Measurements from ENCODE around the gene KRTAP12-1. TPM values are rescaled to one million over a fixed set of nuclear protein-coding genes. Genes with fewer than 3 reads are reported as not detected.

Gene KRTAP12-1
- total RNA-seq, 1 donor from 2014 or later = not detected

DNA sequence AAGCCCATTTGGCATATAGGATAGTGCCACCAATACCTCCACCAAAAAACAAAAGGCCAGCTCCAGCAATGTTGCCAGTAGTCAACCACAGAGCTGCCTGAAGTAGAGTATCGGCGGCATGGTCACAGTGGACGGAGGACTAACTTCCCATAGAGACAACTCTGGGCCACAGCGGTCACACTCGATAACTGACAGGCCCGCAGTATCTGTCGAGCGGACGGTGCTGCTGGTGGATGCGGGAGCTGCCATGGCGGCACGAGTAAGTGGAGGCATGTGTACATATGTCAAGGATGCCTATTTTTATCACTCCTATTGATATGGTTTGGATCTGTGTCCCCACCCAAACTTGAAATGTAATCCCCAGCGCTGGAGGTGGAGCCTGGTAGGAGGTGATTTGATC lies 4.1 kb downstream of the KRTAP12-1 start:
- FAIRE-seq = peak; percentile 18
- DNase-seq (ENCODE audit: low read depth) = no peak
- Histone ChIP-seq H3K4me3 (ENCODE audit: low read depth, low read length) (no peak overlapping the region), H3K36me3 (ENCODE audit: control insufficient read depth, insufficient read depth, low read length) (no peaks in the 10 kb centered on the region), H3K27me3 (ENCODE audit: control insufficient read depth, insufficient read depth, low read length) (no peaks in the 10 kb centered on the region)
- TF ChIP-seq, protein P1, sequence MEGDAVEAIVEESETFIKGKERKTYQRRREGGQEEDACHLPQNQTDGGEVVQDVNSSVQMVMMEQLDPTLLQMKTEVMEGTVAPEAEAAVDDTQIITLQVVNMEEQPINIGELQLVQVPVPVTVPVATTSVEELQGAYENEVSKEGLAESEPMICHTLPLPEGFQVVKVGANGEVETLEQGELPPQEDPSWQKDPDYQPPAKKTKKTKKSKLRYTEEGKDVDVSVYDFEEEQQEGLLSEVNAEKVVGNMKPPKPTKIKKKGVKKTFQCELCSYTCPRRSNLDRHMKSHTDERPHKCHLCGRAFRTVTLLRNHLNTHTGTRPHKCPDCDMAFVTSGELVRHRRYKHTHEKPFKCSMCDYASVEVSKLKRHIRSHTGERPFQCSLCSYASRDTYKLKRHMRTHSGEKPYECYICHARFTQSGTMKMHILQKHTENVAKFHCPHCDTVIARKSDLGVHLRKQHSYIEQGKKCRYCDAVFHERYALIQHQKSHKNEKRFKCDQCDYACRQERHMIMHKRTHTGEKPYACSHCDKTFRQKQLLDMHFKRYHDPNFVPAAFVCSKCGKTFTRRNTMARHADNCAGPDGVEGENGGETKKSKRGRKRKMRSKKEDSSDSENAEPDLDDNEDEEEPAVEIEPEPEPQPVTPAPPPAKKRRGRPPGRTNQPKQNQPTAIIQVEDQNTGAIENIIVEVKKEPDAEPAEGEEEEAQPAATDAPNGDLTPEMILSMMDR (IDR thresholded peaks at IDR 0.05; ENCODE audit: insufficient read depth, low read length, severe bottlenecking) = no peak

DNA sequence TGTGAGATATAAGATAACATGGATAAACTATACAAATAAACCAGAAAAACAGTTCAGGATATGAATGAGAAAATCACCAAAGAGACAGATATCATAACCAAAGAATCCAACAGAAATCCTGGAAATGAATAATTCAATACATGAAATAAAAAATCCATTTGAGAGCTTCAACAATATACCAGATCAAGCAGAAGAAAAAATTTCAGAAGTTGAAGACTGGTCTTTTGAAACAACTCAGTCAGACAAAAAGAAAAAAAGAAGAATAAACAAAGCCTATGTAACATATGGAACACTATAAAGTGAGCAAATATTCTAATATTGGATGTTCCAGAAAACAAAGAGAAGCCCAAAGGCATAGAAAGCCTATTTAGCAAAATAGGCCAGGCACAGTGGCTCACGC lies 10.1 kb downstream of the KRTAP12-1 start:
- FAIRE-seq (no peak), DNase-seq (ENCODE audit: low read depth) (no peak)
- H3K27me3 ChIP-seq (ENCODE audit: control insufficient read depth, insufficient read depth, low read length) = no peaks in the 10 kb centered on the region
- no peak overlapping the region for H3K4me3 ChIP-seq (ENCODE audit: low read depth, low read length)
- H3K36me3 ChIP-seq (ENCODE audit: control insufficient read depth, insufficient read depth, low read length) = no peaks in the 10 kb centered on the region
- TF ChIP-seq, protein P1 (IDR thresholded peaks at IDR 0.05; ENCODE audit: insufficient read depth, low read length, severe bottlenecking) = no peak

DNA sequence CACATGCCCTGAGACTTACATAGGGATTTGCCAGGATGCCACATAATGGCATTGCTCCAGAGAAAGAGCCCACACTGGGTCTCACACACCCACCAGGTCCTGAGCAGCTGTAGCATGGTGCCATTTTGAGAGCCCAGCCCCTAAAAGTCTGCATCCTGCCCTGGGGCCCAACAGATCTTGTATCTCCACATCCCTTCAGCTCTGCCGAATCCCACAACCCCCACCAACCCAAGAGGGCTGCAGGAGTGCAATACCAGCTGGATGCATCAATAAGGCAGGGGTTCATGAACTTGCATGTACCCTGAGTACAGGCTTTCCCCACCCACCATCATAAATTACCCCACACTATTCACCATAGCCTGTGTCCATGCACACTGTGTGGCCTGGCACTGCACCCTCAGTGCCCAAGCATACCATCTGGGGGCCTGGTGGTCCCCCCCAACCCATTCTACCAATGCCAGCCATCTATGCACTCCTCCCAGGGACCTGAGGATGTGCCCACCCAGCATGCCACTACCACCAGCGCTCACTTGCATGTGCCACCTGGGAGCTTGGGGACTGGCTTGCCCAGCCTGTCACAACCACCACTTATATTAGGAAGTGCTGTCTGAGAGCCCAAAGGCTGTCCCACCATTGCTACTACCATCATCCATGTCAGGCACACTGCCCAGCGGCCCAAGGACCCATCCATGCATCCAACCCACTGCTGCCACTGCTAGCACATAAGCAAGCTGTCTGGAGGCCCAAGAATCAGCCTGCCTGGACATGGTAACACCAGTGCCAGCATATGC lies 11.1 kb downstream of the KRTAP12-1 start:
- TF ChIP-seq, protein P1 (IDR thresholded peaks at IDR 0.05; ENCODE audit: insufficient read depth, low read length, severe bottlenecking) = no peak
- no peaks in the 10 kb centered on the region for H3K27me3 ChIP-seq (ENCODE audit: control insufficient read depth, insufficient read depth, low read length)
- FAIRE-seq (no peak), DNase-seq (ENCODE audit: low read depth) (no peak)
- no peak overlapping the region for H3K4me3 ChIP-seq (ENCODE audit: low read depth, low read length)
- no peaks in the 10 kb centered on the region for H3K36me3 ChIP-seq (ENCODE audit: control insufficient read depth, insufficient read depth, low read length)

DNA sequence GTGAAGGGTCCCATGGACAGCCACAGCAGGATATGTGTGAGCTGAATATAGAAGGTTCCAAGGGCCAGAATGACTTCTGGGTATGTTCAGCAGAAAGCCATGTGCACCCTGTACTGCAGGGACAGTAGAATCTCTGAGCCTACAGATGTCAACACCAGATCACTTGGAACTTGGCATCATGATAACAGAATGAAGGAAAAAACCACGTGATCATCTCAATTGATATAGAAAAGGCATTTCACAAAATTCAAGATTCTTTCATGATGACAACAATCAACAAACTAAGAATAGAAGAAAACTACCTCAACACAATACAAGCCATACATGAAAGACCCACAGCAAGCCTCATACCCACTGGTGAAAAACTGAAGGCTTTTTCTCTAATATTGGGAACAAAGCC lies 14.4 kb downstream of the KRTAP12-1 start:
- no peaks in the 10 kb centered on the region for H3K36me3 ChIP-seq (ENCODE audit: control insufficient read depth, insufficient read depth, low read length)
- TF ChIP-seq, protein P1 (IDR thresholded peaks at IDR 0.05; ENCODE audit: insufficient read depth, low read length, severe bottlenecking) = no peak
- no peak for DNase-seq (ENCODE audit: low read depth)
- no peak for FAIRE-seq
- H3K4me3 ChIP-seq (ENCODE audit: low read depth, low read length) = no peak overlapping the region
- H3K27me3 ChIP-seq (ENCODE audit: control insufficient read depth, insufficient read depth, low read length) = no peaks in the 10 kb centered on the region

DNA sequence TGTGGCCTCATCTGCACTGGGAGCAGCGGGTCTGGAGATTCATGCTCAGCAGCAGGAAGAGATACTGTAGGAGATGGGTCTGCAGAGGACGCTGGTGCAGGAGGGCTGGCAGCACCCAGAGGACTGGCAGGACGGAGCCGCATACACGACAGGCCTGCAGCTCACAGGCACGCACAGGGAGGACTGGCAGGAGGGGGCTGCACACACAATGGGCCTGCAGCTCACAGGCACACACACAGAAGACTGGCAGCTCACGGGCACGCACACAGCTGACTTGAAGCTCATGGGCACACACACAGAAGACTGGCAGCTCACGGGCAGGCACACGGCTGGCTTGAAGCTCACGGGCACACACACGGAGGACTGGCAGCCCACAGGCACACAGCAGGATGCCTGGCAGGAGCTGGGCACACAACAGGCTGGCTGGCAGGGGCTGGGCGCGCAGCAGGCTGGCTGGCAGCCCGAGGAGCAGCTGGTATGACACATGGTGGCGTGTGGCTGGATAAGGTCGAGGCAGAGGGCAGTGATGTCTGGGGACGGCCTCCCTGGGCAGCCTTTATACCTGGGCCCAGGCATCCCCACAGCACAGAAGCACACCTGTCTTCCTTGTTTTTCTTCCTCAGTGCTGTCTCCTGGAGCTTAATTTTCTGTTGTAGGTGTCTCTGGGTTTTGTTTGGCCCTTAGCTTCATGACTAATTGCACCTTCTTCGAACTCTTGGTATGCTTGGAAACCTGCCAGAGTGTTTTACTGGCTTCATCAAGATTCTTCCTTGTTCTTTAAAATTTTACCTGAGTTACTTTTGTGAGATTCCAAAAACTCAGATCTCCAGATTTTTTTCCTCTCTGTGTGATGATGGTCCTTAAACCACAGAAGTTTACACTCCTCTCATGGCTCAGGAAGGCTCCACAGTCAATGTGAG lies 15.3 kb downstream of the KRTAP12-1 start, which contains the start of gene KRTAP12-2:
Gene KRTAP12-2 (minus strand): TSS at position 527 of the 920 bp plus-strand sequence. CDS start 41 bp downstream, at position 486.
- peak; percentile 0 for DNase-seq (ENCODE audit: low read depth)
- no peak for FAIRE-seq
- Histone ChIP-seq H3K36me3 (ENCODE audit: control insufficient read depth, insufficient read depth, low read length) (no peaks in the 10 kb centered on the region), H3K27me3 (ENCODE audit: control insufficient read depth, insufficient read depth, low read length) (no peaks in the 10 kb centered on the region), H3K4me3 (ENCODE audit: low read depth, low read length) (no peak within 1 kb of the TSS)
- TF ChIP-seq, protein P1 (IDR thresholded peaks at IDR 0.05; ENCODE audit: insufficient read depth, low read length, severe bottlenecking) = no peak

Measured in bronchial epithelial cell (primary cell).